Left cardiac atrium (tissue), 4 donors: ENCODE data around the gene ASCC2. TPM values are rescaled to one million over a fixed set of nuclear protein-coding genes. Genes with fewer than 3 reads are reported as not detected.

Experiments
- ATAC-seq, 2 donors: fragments of 200-7000 bp; cut with Tn5 transposase; one replicate each; pipeline ENCODE4 v1.9.1; 2020; ENCODE audit warnings: mild to moderate bottlenecking in 2 of 2, moderate library complexity in 2 of 2
- DNase-seq: peaks from one replicate; pipeline ENCODE4 v3.0.0-alpha.2; 2020
- intact Hi-C, 2 donors: fragments of 100-400 bp; cut with DNase I; formaldehyde crosslinking; loops; one replicate each; pipeline versions ENCODE4 v1.14.1 to v1.15.1; 2022 to 2023
- total RNA-seq, 2 donors: library from RNA; stranded (reverse); fragmentation: NEBNext Ultra II Directional; extraction: Animal tissue kit (Norgen Biotek cat#: 25700); gene quantifications; one replicate each; pipeline ENCODE4 v1.2.1, GENCODE V29; 2021
- donor health status: DM: no; HTN: yes; CAD: no.
- donor health status: DM: no; HTN: yes; CAD: no; lungs with severe emphysema.
- donor health status: DM: yes; HTN: yes; CAD: no.
- donor health status: Dilated cardiomyopathy.

ASCC2 gene
- total RNA-seq, 2 donors from 2014 or later, result 34.6 to 52.6 TPM

GRCh38 chr22:29798801-29799200 lies 39.3 kb downstream of the ASCC2 start:
- DNase-seq (no peak), ATAC-seq (peak in 1 of 2 donors; percentile 20)
- intact Hi-C loops, result no loop called here

- ATAC-seq (no peak), DNase-seq (no peak)
- intact Hi-C loops, result no loop called here
These were observed 39.8 kb downstream of the ASCC2 start for GRCh38 chr22:29798318-29798717.

GRCh38 chr22:29797351-29797750 lies 40.7 kb downstream of the ASCC2 start:
- DNase-seq (no peak), ATAC-seq (no peak)
- intact Hi-C loops, result no loop called here

GRCh38 chr22:29795663-29796062 lies 42.4 kb downstream of the ASCC2 start:
- intact Hi-C loops, result no loop called here
- no peak for ATAC-seq
- no peak for DNase-seq

- intact Hi-C loops, result no loop called here
- no peak for ATAC-seq
- no peak for DNase-seq
These were observed 44.7 kb downstream of the ASCC2 start for GRCh38 chr22:29793396-29793795.

GRCh38 chr22:29790061-29790460 lies 48.0 kb downstream of the ASCC2 start:
- ATAC-seq, result no peak
- no peak for DNase-seq
- intact Hi-C loops, result no loop called here

GRCh38 chr22:29788339-29789279 lies 49.5 kb downstream of the ASCC2 start:
- ATAC-seq (no peak), DNase-seq (no peak)
- intact Hi-C loops, result no loop called here

- no peak for ATAC-seq
- intact Hi-C loops, result no loop called here
- no peak for DNase-seq
These were observed 50.6 kb downstream of the ASCC2 start for GRCh38 chr22:29787371-29787980.

GRCh38 chr22:29786031-29786430 lies 52.0 kb downstream of the ASCC2 start:
- no peak for ATAC-seq
- intact Hi-C loops, result no loop called here

GRCh38 chr22:29784451-29785361 lies 53.4 kb downstream of the ASCC2 start:
- DNase-seq (peak; percentile 46), ATAC-seq (peak; percentile 25 to 56)
- intact Hi-C loops, result no loop called here

More at GRCh38 chr22:29786031-29786430, 52.0 kb downstream of the ASCC2 start:
- no peak for DNase-seq

- intact Hi-C loops, result no loop called here
- peak; percentile 50 for DNase-seq
- peak; percentile 63 to 84 for ATAC-seq
These were observed 55.8 kb downstream of the ASCC2 start for GRCh38 chr22:29782061-29782845.

GRCh38 chr22:29780748-29781676 lies 57.1 kb downstream of the ASCC2 start:
- DNase-seq (no peak), ATAC-seq (peak; percentile 9 to 63)
- intact Hi-C loops, result no loop called here

- no peak for DNase-seq
- no peak for ATAC-seq
- intact Hi-C loops, result no loop called here
These were observed 57.9 kb downstream of the ASCC2 start for GRCh38 chr22:29780220-29780619.

GRCh38 chr22:29773233-29773632 lies 64.8 kb downstream of the ASCC2 start:
- intact Hi-C loops, result loop anchor here in 1 of 2 donors (10.0 kb wide), 3 partner anchors 58 to 232 kb away; partner anchors contain the start of gene ASCC2
- no peak for DNase-seq
- ATAC-seq, result peak in 1 of 2 donors; percentile 83

GRCh38 chr22:29772170-29772641 lies 65.9 kb downstream of the ASCC2 start:
- DNase-seq (no peak), ATAC-seq (peak; percentile 27 to 50)
- intact Hi-C loops, result loop anchor here in 1 of 2 donors (10.0 kb wide), 3 partner anchors 57 to 233 kb away; partner anchors contain the start of gene ASCC2

GRCh38 chr22:29769723-29770321 lies 68.3 kb downstream of the ASCC2 start:
- no peak for DNase-seq
- ATAC-seq, result no peak
- intact Hi-C loops, result loop anchor here in 1 of 2 donors (10.0 kb wide), 3 partner anchors 55 to 235 kb away; partner anchors contain the start of gene ASCC2
